Activated CD4-positive, alpha-beta T cell treated with anti-CD3 and anti-CD28 coated beads, Interleukin-2, Interleukin-4, amounts not matched to agents 100 ng/mL and 50 ng/mL, durations not matched to agents 16 hours and 8 hours (primary cell): Measurements from ENCODE around the gene IZUMO4.

Experiments
- DNase-seq: peaks from one replicate; pipeline ENCODE4 v3.0.0-alpha.2; 2020; ENCODE audit warnings: low spot score

Gene IZUMO4

DNA sequence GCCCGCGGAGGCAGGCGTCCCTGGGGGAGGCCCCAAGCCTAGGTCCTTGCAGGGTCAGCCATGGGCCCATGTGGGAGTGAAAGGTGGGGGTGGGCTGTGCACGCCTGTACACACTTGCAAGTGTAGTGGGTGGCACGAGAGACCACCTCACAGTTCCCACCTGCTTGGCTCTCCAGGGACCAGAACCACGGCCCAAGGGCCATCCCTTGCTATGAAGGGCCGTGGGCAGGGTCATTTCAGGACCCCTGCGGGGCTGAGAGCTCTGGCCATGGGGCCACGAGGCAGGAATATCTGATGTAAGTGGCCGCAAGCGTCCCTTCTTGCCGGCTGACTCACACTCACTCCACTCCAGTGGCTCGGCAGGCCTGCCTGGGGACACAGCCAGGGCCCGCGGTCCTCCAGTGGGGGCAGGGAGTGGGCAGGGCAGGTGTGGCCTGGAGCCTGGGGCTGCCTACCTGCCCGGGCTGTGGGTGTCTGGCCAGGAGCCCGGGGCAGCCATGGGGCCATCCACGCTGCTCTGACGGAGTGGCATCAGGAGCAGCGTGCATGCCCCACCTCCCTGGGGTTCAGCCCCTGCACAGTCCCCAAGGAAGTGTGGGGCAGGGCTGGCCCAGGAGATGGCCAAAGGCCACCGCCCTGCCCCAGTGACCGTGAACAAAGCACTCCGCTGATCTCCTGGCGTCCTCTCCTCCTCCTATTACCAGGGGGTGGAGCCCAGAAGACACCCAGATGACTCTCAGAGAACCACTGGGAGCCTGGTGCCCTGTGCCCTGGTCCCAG, 37.1 kb upstream of the IZUMO4 start:
- DNase-seq: no peak

- DNase-seq: no peak
Observed at GRCh38 chr19:2060884-2061494, 35.7 kb upstream of the IZUMO4 start.

GRCh38 chr19:2061495-2062388, 35.0 kb upstream of the IZUMO4 start:
- DNase-seq: peak; percentile 99

- no peak for DNase-seq
Observed at GRCh38 chr19:2062389-2062729, 34.4 kb upstream of the IZUMO4 start.

DNA sequence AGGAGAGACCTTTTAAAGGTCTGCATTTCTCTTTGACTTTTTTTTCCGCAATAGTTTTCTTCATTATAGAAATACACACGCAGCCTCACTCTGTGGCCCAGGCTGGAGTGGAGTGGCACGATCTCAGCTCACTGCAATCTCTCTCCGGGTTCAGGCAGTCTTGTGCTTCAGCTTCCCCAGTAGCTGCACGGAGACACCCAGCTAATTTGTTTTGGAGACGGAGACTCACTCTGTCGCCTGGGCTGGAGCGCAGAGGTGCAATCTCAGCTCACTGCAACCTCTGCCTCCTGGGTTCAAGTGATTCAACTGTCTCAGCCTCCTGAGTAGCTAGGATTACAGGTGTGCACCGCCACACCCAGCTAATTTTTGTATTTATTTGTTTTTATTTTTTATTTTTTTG, 33.9 kb upstream of the IZUMO4 start:
- DNase-seq: no peak

DNA sequence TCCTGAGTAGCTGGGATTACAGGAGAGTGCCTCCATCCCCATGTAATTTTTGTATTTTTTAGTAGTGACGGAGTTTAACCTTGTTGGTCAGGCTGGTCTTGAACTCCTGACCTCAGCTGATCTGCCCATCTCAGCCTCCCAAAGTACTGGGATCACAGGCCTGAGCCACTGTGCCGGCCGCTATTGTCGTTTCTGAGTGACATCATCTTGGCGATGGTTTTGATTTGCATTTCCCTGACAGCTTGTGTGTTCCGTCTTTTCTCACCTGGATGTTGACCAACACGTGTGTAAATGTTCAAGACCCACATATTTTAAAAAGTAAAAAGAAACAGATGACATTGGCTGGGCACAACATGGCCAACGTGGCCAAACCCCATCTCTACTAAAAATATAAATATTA, 32.9 kb upstream of the IZUMO4 start:
- no peak for DNase-seq

DNA sequence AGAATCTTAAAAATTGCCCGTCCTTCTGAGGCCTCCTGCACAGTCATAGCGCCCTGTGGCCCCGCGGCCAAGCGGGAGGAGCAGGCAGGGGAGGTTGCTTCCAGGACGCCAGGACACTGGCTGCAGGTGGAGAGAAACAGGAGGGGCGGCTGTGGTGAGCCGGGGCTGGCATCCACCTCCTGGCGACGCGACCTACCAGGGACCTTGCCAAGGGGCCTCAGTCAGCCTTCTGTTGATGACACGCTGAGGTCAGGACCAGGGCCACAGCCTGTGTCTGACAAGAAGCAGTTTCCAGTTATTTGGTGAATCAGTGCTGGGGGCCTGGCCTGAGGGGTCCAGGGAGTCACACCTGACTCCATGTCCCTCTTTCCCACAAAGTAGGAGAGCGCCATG, 32.3 kb upstream of the IZUMO4 start:
- DNase-seq: no peak

DNA sequence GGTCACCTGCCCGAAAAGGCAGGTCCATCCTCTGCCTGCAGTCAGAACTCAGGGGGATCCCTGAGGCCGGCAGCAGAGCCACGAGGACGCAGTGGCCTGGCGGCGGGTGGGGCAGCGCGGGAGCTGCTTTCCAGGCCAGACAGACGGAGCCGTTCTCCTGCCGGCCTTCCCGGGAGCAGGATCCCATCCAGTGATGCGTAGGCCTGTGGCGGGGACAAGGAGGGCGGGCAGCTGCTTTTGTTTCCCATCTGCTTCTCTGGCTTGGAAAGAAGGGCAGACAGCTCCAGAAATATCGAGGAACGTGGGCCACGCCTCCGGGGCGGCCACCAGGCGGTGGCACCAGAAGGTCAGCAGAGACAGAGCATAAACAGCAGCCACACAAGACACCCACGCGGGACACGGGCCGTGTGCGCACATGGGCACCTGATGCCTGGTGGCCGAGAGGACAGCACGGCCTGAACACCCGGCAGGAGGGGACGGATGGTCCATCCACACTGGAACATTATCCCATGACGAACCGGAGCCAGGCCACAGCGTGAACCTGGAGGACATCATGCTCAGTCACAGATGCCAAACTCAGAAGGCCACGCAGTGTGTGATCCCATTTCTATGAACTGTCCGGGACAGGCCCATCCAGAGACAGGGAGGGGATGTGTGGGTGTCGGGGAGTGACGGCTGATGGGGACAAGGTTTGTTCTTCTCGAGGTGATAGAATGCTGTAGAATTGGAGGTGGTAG, 31.8 kb upstream of the IZUMO4 start:
- DNase-seq: no peak

DNA sequence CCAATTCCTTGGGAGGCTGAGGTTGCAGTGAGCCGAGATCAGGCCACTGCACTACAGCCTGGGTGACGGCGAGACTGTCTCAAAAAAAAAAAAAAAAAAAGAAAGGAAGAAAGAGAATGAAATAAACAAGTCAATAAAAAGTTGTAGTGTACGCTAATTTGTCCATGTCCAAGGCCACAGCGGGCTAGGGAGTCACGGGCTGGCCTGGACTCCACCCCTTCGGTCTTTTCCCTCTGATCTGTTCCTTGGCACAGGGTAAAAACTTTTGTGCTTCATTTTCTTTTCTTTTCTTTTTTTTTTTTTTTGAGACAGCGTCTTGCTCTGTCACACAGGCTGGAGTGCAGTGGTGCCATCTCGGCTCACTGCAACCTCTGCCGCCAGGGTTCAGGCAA, 26.3 kb upstream of the IZUMO4 start:
- DNase-seq: no peak

DNA sequence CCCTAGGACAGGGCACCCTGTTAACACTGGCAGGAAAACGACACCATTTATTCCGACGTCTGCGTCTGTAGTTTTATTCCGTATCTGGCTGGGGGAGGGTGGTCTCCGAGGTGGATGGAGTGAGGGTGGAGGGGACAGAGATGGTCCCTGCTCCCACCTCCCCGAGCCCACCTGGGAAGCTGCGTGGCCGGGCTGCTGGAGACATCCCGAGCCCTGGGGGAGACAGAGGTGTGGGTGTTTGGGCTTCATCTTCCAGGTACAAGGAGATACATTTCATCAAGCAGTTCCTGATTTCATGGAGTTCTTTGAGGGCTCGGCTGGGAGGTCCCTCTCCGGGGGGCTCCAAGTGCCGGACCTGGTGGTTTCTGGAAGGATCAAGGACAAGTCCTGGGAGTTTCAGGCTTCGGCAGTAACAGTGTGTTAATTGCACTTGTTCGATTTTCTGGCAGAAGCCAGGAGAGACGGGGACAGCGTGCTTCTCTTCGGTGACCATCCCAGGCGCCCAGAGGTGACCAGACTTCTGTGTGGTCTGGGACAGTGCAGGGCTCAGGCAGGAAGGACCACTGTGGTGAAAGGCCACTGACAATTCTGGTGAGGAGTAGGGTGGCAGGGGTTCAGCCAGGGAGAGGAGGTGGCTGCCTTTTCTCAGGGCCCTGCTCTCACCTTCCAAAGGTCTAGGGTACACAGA, 25.6 kb upstream of the IZUMO4 start:
- DNase-seq: no peak

GRCh38 chr19:2072757-2073551, 23.8 kb upstream of the IZUMO4 start:
- DNase-seq: no peak

DNA sequence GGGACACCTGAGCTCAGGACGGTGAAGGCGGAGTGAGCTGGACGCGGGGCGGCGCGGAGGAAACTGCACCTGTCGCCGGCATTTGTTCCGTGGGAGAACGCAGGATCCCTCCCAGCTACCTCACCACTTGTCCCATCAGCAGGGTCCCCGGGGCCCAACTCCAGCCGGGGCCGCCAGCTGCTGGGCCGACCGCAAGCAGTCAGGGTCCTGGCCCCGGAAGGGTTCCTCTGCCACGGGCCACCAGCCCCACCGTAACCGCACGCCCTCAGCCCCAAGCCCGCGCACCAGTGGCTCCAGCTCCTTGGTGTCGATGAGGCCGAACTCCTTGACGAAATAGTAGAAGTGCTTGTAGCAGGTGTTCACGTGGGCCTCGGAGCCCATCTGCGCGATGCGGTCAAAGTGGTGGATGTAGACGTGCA, 20.2 kb upstream of the IZUMO4 start:
- no peak for DNase-seq

GRCh38 chr19:2077398-2077797, 19.3 kb upstream of the IZUMO4 start:
- DNase-seq: no peak

GRCh38 chr19:2077833-2078619, 18.7 kb upstream of the IZUMO4 start:
- no peak for DNase-seq

DNA sequence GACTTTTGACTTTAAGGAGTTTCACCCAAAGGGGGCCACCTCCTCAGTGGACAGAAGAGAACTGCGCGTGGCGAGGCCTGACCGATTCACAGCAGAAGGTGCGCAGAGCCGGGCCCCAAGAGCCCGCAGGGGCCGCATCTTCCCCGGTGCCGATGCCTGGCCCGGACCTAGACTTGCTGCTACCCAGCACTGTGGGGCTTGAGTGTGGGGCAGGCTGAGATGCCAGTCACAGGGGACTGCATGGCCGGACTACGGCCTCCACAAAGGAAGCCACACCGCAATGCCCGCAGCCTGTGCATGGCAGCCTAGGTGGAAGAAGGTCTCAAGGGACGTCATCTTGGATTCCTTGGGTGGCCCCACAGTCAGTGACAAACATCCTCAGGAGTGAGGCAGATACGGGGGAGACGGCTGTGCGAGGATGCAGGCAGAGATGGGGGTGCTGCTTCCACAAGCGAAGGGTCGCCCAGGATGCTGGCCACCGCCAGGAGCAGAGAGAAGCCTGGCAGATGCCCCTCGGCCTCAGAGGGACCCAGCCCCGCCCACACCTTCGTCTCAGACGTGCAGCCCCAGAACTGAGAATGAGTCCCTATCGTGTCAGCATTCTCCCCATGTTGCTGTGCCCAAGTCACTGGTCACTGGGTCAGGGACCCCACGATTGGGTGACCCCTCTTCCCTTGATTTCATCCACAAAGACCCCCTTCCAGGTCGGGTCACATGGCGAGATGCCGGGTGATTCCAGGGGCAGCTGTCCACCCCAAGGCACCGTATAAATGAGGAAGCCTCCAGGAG, 17.4 kb upstream of the IZUMO4 start:
- no peak for DNase-seq

DNA sequence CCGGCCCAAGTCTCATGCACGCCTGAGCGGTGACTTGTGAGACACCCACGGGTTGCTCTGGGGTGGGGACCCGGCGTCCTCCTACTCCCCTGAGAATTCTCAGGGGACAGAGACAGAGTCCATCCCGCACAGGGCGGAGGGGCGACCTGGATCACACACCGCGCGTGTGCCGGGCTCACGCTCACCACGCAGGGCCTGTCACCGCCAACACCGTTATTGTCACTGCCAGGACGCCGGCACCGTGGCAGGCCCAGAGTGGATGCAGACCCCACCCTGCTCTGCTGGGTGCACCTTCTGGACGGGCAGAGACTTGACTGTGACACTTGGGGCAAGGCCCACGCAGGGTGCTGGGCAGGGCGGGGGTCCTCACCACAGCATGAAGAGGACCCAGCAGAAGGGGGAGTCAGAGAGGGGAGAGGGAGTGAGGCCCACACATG, 16.8 kb upstream of the IZUMO4 start:
- no peak for DNase-seq

GRCh38 chr19:2080336-2080988, 16.3 kb upstream of the IZUMO4 start:
- DNase-seq: no peak
